Keratinocyte (primary cell): ENCODE measurements around the gene RBMS3. TPM values are rescaled to one million over a fixed set of nuclear protein-coding genes. Genes with fewer than 3 reads are reported as not detected.

ENCODE experiments used
- DNase-seq: peaks from one replicate; pipeline ENCODE4 v3.0.0-alpha.2; 2011; ENCODE audit warnings: low read depth, missing footprints, low spot score
- FAIRE-seq: peaks from 2 replicates; lab custom pipeline; 2011; peaks lifted over from hg19 to GRCh38; lab: Jason Lieb, UNC
- H2AFZ ChIP-seq: 2 replicates; pipeline ENCODE4 v1.6.0; 2012; ENCODE audit warnings: low read length, control low read depth, inconsistent platforms; ENCODE audit not compliant: control insufficient read depth
- H3K27ac ChIP-seq: 2 replicates; pipeline ENCODE4 v1.5.1; 2011; ENCODE audit warnings: low read length; ENCODE audit not compliant: control insufficient read depth, insufficient read depth
- H3K27me3 ChIP-seq: 3 replicates; pipeline ENCODE4 v1.6.0; 2011; ENCODE audit warnings: low read length; ENCODE audit not compliant: control insufficient read depth, insufficient read depth; ENCODE audit errors: extremely low read depth
- H3K36me3 ChIP-seq, 2 experiments: 2 replicates in 1 of 2; 3 replicates in 1 of 2; pipeline ENCODE4 v1.5.1; 2011; ENCODE audit warnings: low read length in 2 of 2, mild to moderate bottlenecking in 1 of 2; ENCODE audit not compliant: control insufficient read depth in 2 of 2, insufficient read depth in 2 of 2; ENCODE audit errors: extremely low read depth in 1 of 2
- H3K4me1 ChIP-seq: 3 replicates; pipeline ENCODE4 v1.5.1; 2011; ENCODE audit warnings: low read length; ENCODE audit not compliant: control insufficient read depth, insufficient read depth; ENCODE audit errors: extremely low read depth
- H3K4me2 ChIP-seq: 3 replicates; pipeline ENCODE4 v1.6.0; 2011; ENCODE audit warnings: low read depth, low read length; ENCODE audit not compliant: control insufficient read depth, insufficient read depth; ENCODE audit errors: extremely low read depth
- H3K4me3 ChIP-seq, 3 experiments: fragments of 200-600 bp in 1 of 3; sonication (generic) in 1 of 3; 2 replicates in 2 of 3; 3 replicates in 1 of 3; pipeline ENCODE4 v1.5.1; 2011 to 2016; ENCODE audit warnings: low read length in 3 of 3, mild to moderate bottlenecking in 3 of 3, control low read depth in 2 of 3, inconsistent platforms in 1 of 3, low read depth in 1 of 3, mixed read lengths in 1 of 3, mixed run types in 1 of 3, moderate library complexity in 1 of 3; ENCODE audit not compliant: control insufficient read depth in 2 of 3, insufficient read depth in 2 of 3; ENCODE audit errors: extremely low read depth in 1 of 3
- H3K79me2 ChIP-seq: 2 replicates; pipeline ENCODE4 v1.6.0; 2012; ENCODE audit warnings: low read length; ENCODE audit not compliant: control insufficient read depth, insufficient read depth
- H3K9ac ChIP-seq: 3 replicates; pipeline ENCODE4 v1.6.0; 2011; ENCODE audit warnings: low read length; ENCODE audit not compliant: control insufficient read depth, insufficient read depth; ENCODE audit errors: extremely low read depth
- H3K9me1 ChIP-seq: 3 replicates; pipeline ENCODE4 v1.6.0; 2011; ENCODE audit warnings: low read length; ENCODE audit not compliant: control insufficient read depth, insufficient read depth; ENCODE audit errors: extremely low read depth
- H3K9me3 ChIP-seq: 2 replicates; pipeline ENCODE4 v1.5.1; 2012; ENCODE audit warnings: low read depth, low read length; ENCODE audit not compliant: control insufficient read depth
- H4K20me1 ChIP-seq: 3 replicates; pipeline ENCODE4 v1.6.0; 2011; ENCODE audit warnings: low read length; ENCODE audit not compliant: control insufficient read depth, insufficient read depth; ENCODE audit errors: extremely low read depth
- CTCF ChIP-seq, 3 experiments: IDR thresholded peaks in 1 of 3; conservative IDR thresholded peaks in 1 of 3; optimal IDR thresholded peaks in 1 of 3; 2 replicates in 2 of 3; 3 replicates in 1 of 3; pipeline versions ENCODE3 to v1.5.1; 2011; ENCODE audit warnings: low read length in 3 of 3, mild to moderate bottlenecking in 3 of 3, moderate library complexity in 2 of 3, control low read depth in 1 of 3, inconsistent platforms in 1 of 3; ENCODE audit not compliant: insufficient read depth in 2 of 3; ENCODE audit errors: extremely low read depth in 1 of 3
- EZH2 ChIP-seq: IDR thresholded peaks from one replicate; pipeline ENCODE4 v1.6.1; 2012; ENCODE audit warnings: inconsistent platforms, mild to moderate bottlenecking, low read length, moderate library complexity
- dilution Hi-C: fragments of 300-500 bp; cut with MboI; formaldehyde crosslinking; loops from one replicate; pipeline ENCODE4 v1.7.0; 2020; ENCODE audit warnings: low sequenced_read_pairs; ENCODE audit not compliant: extremely low pct_ligation_motif_present
- polyA plus RNA-seq, 5 experiments: library from polyadenylated mRNA; depleted of rRNA in 3 of 5; stranded (reverse) in 3 of 5; stranded (forward) in 1 of 5; unstranded in 1 of 5; fragments of >200 nt; gene quantifications; 1 replicate in 1 of 5; 2 replicates in 3 of 5; 3 replicates in 1 of 5; pipeline versions ENCODE4 v1.2.1 to v1.2.3, GENCODE V29; 2011 to 2012; ENCODE audit warnings: missing spikeins in 2 of 5, low read depth in 1 of 5, low replicate concordance in 1 of 5

The RBMS3 gene
- polyA plus RNA-seq, 1 donor (not counting 4 experiments of a cell fraction or from before 2014, with no cell fraction given): 2.3 TPM

- no peak for TF ChIP-seq CTCF (optimal IDR thresholded peaks at IDR 0.05 in 1 of 3, IDR thresholded peaks at IDR 0.05 in 1 of 3, conservative IDR thresholded peaks at IDR 0.05 in 1 of 3; ENCODE audit: extremely low read depth in 1 of 3, insufficient read depth in 2 of 3, low read length in 3 of 3)
- no peak for TF ChIP-seq EZH2
- H3K9me1 ChIP-seq: no peaks in the 10 kb centered on the region
- no peak for DNase-seq
- H3K4me1 ChIP-seq: no peaks in the 10 kb centered on the region
- H3K4me3 ChIP-seq: no peak overlapping the region
- H3K9ac ChIP-seq: no peak overlapping the region
- H3K79me2 ChIP-seq: no peaks in the 10 kb centered on the region
- FAIRE-seq: no peak
- no peak overlapping the region for H2AFZ ChIP-seq
- dilution Hi-C loops: no loop called here
- no peak overlapping the region for H3K4me2 ChIP-seq
- no peaks in the 10 kb centered on the region for H3K36me3 ChIP-seq
- no peak overlapping the region for H3K27ac ChIP-seq
- no peaks in the 10 kb centered on the region for H3K27me3 ChIP-seq
- no peaks in the 10 kb centered on the region for H3K9me3 ChIP-seq
- H4K20me1 ChIP-seq: no peaks in the 10 kb centered on the region
These were observed 287.5 kb downstream of the RBMS3 start for GRCh38 chr3:29568355-29568754.

GRCh38 chr3:29576181-29576580, 295.3 kb downstream of the RBMS3 start:
- Histone ChIP-seq H3K4me2 (no peak overlapping the region), H3K9me1 (no peaks in the 10 kb centered on the region), H3K9me3 (no peaks in the 10 kb centered on the region), H3K36me3 (no peaks in the 10 kb centered on the region), H3K79me2 (no peaks in the 10 kb centered on the region), H3K9ac (no peak overlapping the region), H3K27ac (no peak overlapping the region), H3K4me3 (no peak overlapping the region), H4K20me1 (no peaks in the 10 kb centered on the region), H3K4me1 (no peaks in the 10 kb centered on the region), H2AFZ (no peak overlapping the region), H3K27me3 (no peaks in the 10 kb centered on the region)
- no peak for TF ChIP-seq CTCF (optimal IDR thresholded peaks at IDR 0.05 in 1 of 3, IDR thresholded peaks at IDR 0.05 in 1 of 3, conservative IDR thresholded peaks at IDR 0.05 in 1 of 3; ENCODE audit: extremely low read depth in 1 of 3, insufficient read depth in 2 of 3, low read length in 3 of 3)
- TF ChIP-seq EZH2: no peak
- dilution Hi-C loops: no loop called here
- DNase-seq: no peak
- no peak for FAIRE-seq
